Measurements from ENCODE around the gene FPR3.

- TF ChIP-seq CTCF (IDR thresholded peaks at IDR 0.05) (peak; percentile 84), ZFX (IDR thresholded peaks at IDR 0.05; ENCODE audit: borderline replicate concordance) (no peak)
These were observed 17.1 kb upstream of the FPR3 start for GRCh38 chr19:51777570-51778462.
